WI38 (cell line): ENCODE results near the gene FJX1.

ENCODE experiments used
- H3K4me3 ChIP-seq: 2 replicates; pipeline ENCODE4 v1.5.1; 2011; ENCODE audit warnings: low read depth, mild to moderate bottlenecking, control low read depth, low read length
- CTCF ChIP-seq: IDR thresholded peaks from 2 replicates; pipeline ENCODE4 v1.5.1; 2012; ENCODE audit warnings: low read depth, mild to moderate bottlenecking, control low read depth, low read length

The FJX1 gene

GRCh38 chr11:35632301-35632700, 14.0 kb downstream of the FJX1 start:
- TF ChIP-seq CTCF: no peak
- no peak overlapping the region for H3K4me3 ChIP-seq

- H3K4me3 ChIP-seq: no peak overlapping the region
- TF ChIP-seq CTCF: no peak
Observed at GRCh38 chr11:35633827-35634423, 15.7 kb downstream of the FJX1 start.

- H3K4me3 ChIP-seq: no peak overlapping the region
- no peak for TF ChIP-seq CTCF
Observed at GRCh38 chr11:35635933-35636332, 17.7 kb downstream of the FJX1 start.

GRCh38 chr11:35639591-35640179, 21.4 kb downstream of the FJX1 start:
- H3K4me3 ChIP-seq: no peak overlapping the region
- no peak for TF ChIP-seq CTCF

- no peak overlapping the region for H3K4me3 ChIP-seq
- TF ChIP-seq CTCF: no peak
Observed at GRCh38 chr11:35641171-35641897, 23.1 kb downstream of the FJX1 start.

- no peak overlapping the region for H3K4me3 ChIP-seq
- TF ChIP-seq CTCF: no peak
Observed at GRCh38 chr11:35641964-35642363, 23.7 kb downstream of the FJX1 start.
